NT2/D1 (cell line): ENCODE data around the gene PHOSPHO1.

ENCODE experiments used
- SUZ12 ChIP-seq: IDR thresholded peaks from 2 replicates; pipeline ENCODE4 v1.6.1; 2011; ENCODE audit not compliant: insufficient read length, insufficient read depth; ENCODE audit errors: extremely low read depth
- YY1 ChIP-seq: IDR thresholded peaks from 2 replicates; pipeline ENCODE4 v1.6.1; 2011; ENCODE audit not compliant: insufficient read length, insufficient read depth
- ZNF274 ChIP-seq: IDR thresholded peaks from 2 replicates; pipeline ENCODE4 v1.6.1; 2011; ENCODE audit warnings: mild to moderate bottlenecking, low read depth, low read length

DNA sequence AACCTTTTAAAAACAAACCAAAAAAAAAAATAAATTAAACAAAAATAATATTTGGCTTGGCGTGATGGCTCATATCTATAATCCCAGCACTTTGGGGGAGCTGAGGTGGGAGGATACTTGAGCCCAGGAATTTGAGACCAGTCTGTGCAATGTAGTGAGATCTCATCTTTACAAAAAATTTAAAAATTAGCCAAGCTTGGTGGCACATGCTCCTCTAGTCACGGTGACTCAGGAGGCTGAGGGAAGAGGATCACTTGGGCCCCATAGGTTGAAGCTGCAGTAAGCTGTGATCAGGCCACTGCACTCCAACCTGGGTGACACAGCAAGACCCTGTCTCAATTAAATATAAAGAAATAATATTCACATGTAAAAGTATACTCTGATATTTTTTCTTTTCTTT is 32.4 kb downstream of the PHOSPHO1 start:
- TF ChIP-seq SUZ12 (no peak), YY1 (no peak), ZNF274 (no peak)
